ENCODE measurements around the gene SLC25A21. TPM values are rescaled to one million over a fixed set of nuclear protein-coding genes. Genes with fewer than 3 reads are reported as not detected.

The SLC25A21 gene
- total and polyA plus RNA-seq, 7 donors, result 0.07 to 0.37 (median 0.18) TPM; not detected in 1

- Histone ChIP-seq H3K4me1 (no peaks in the 10 kb centered on the region), H3K27me3 (ENCODE audit: insufficient read depth in 3 of 3, low read length in 2 of 3) (no peaks in the 10 kb centered on the region), H3K4me3 (no peak overlapping the region), H3K9me3 (no peaks in the 10 kb centered on the region), H3K27ac (no peak overlapping the region), H3K36me3 (ENCODE audit: insufficient read depth in 1 of 2, low read depth in 1 of 2) (no peaks in the 10 kb centered on the region)
- TF ChIP-seq, protein P1, sequence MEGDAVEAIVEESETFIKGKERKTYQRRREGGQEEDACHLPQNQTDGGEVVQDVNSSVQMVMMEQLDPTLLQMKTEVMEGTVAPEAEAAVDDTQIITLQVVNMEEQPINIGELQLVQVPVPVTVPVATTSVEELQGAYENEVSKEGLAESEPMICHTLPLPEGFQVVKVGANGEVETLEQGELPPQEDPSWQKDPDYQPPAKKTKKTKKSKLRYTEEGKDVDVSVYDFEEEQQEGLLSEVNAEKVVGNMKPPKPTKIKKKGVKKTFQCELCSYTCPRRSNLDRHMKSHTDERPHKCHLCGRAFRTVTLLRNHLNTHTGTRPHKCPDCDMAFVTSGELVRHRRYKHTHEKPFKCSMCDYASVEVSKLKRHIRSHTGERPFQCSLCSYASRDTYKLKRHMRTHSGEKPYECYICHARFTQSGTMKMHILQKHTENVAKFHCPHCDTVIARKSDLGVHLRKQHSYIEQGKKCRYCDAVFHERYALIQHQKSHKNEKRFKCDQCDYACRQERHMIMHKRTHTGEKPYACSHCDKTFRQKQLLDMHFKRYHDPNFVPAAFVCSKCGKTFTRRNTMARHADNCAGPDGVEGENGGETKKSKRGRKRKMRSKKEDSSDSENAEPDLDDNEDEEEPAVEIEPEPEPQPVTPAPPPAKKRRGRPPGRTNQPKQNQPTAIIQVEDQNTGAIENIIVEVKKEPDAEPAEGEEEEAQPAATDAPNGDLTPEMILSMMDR (IDR thresholded peaks at IDR 0.05), result no peak
- DNase-seq (no peak), ATAC-seq (no peak)
- intact Hi-C loops (cut with DNase I), result loop anchor here in 1 of 2 donors (5.0 kb wide), 1 partner anchor 1926 kb away; no protein-coding TSS in a partner anchor
- 61 to 78% (median 67%) methylated on average over 1 of the region's 1 CpG for WGBS, 3 donors
Observed at GRCh38 chr14:36820901-36821300, 351.5 kb downstream of the SLC25A21 start.

- intact Hi-C loops (cut with DNase I), result loop anchor here in 1 of 2 donors (5.0 kb wide), 1 partner anchor 1927 kb away; no protein-coding TSS in a partner anchor
Observed at GRCh38 chr14:36820111-36820709, 352.2 kb downstream of the SLC25A21 start.

GRCh38 chr14:36818794-36819384, 353.5 kb downstream of the SLC25A21 start:
- 15 to 37% (median 23%) methylated on average over 2 of the region's 2 CpGs for whole genome bisulfite sequencing, 3 donors

More at GRCh38 chr14:36820111-36820709, 352.2 kb downstream of the SLC25A21 start:
- Histone ChIP-seq H3K27ac (no peak overlapping the region), H3K9me3 (no peaks in the 10 kb centered on the region), H3K4me3 (no peak overlapping the region), H3K27me3 (ENCODE audit: insufficient read depth in 3 of 3, low read length in 2 of 3) (no peaks in the 10 kb centered on the region), H3K36me3 (ENCODE audit: insufficient read depth in 1 of 2, low read depth in 1 of 2) (no peaks in the 10 kb centered on the region), H3K4me1 (no peaks in the 10 kb centered on the region)
- no peak for DNase-seq
- TF ChIP-seq, protein P1 (IDR thresholded peaks at IDR 0.05), result no peak
- 45 to 58% (median 50%) methylated on average over 2 of the region's 2 CpGs for WGBS, 3 donors
- ATAC-seq, result no peak

GRCh38 chr14:36818246-36818645, 354.2 kb downstream of the SLC25A21 start:
- TF ChIP-seq, protein P1 (IDR thresholded peaks at IDR 0.05), result no peak
- Histone ChIP-seq H3K4me3 (no peak overlapping the region), H3K4me1 (no peaks in the 10 kb centered on the region), H3K9me3 (no peaks in the 10 kb centered on the region), H3K27ac (no peak overlapping the region), H3K27me3 (ENCODE audit: insufficient read depth in 3 of 3, low read length in 2 of 3) (no peaks in the 10 kb centered on the region), H3K36me3 (ENCODE audit: insufficient read depth in 1 of 2, low read depth in 1 of 2) (no peaks in the 10 kb centered on the region)
- DNase-seq, result no peak
- intact Hi-C loops (cut with DNase I), result no loop called here
- 42 to 91% (median 71%) methylated on average over 2 of the region's 2 CpGs for WGBS, 3 donors
- no peak for ATAC-seq

More at GRCh38 chr14:36818794-36819384, 353.5 kb downstream of the SLC25A21 start:
- Histone ChIP-seq H3K27me3 (ENCODE audit: insufficient read depth in 3 of 3, low read length in 2 of 3) (no peaks in the 10 kb centered on the region), H3K4me3 (no peak overlapping the region), H3K27ac (no peak overlapping the region), H3K4me1 (no peaks in the 10 kb centered on the region), H3K9me3 (no peaks in the 10 kb centered on the region), H3K36me3 (ENCODE audit: insufficient read depth in 1 of 2, low read depth in 1 of 2) (no peaks in the 10 kb centered on the region)
- ATAC-seq (no peak), DNase-seq (no peak)
- TF ChIP-seq, protein P1 (IDR thresholded peaks at IDR 0.05), result no peak
- intact Hi-C loops (cut with DNase I), result no loop called here

Measured in psoas muscle (tissue), 8 donors.